NT2/D1 (cell line): ENCODE measurements around the gene SLIT1.

Source experiments
- DNase-seq: peaks from one replicate; pipeline ENCODE4 v3.0.0-alpha.2; 2011; ENCODE audit warnings: low read depth, low spot score
- H3K27me3 ChIP-seq: 2 replicates; pipeline ENCODE4 v1.6.0; 2011; ENCODE audit warnings: mild to moderate bottlenecking; ENCODE audit not compliant: insufficient read length, insufficient read depth
- H3K36me3 ChIP-seq: 2 replicates; pipeline ENCODE4 v1.6.1; 2011; ENCODE audit warnings: mild to moderate bottlenecking, low read length, mixed read lengths; ENCODE audit not compliant: insufficient read depth, insufficient read length
- H3K4me1 ChIP-seq: 2 replicates; pipeline ENCODE4 v1.5.1; 2011; ENCODE audit not compliant: insufficient read depth, insufficient read length
- H3K4me3 ChIP-seq: 2 replicates; pipeline ENCODE4 v1.5.1; 2011; ENCODE audit warnings: low read depth; ENCODE audit not compliant: insufficient read length
- H3K9ac ChIP-seq: 2 replicates; pipeline ENCODE4 v1.6.0; 2011; ENCODE audit warnings: low read depth; ENCODE audit not compliant: insufficient read length
- H3K9me3 ChIP-seq: 2 replicates; pipeline ENCODE4 v1.5.1; 2011; ENCODE audit warnings: mild to moderate bottlenecking, low read length; ENCODE audit not compliant: insufficient read depth
- SUZ12 ChIP-seq: IDR thresholded peaks from 2 replicates; pipeline ENCODE4 v1.6.1; 2011; ENCODE audit not compliant: insufficient read length, insufficient read depth; ENCODE audit errors: extremely low read depth
- YY1 ChIP-seq: IDR thresholded peaks from 2 replicates; pipeline ENCODE4 v1.6.1; 2011; ENCODE audit not compliant: insufficient read length, insufficient read depth
- ZNF274 ChIP-seq: IDR thresholded peaks from 2 replicates; pipeline ENCODE4 v1.6.1; 2011; ENCODE audit warnings: mild to moderate bottlenecking, low read depth, low read length

Gene SLIT1

GRCh38 chr10:97157578-97158095 is 28.1 kb downstream of the SLIT1 start:
- Histone ChIP-seq H3K9ac (no peak overlapping the region), H3K27me3 (no peaks in the 10 kb centered on the region)
- TF ChIP-seq YY1 (no peak), ZNF274 (no peak), SUZ12 (no peak)

GRCh38 chr10:97154781-97155180 is 31.0 kb downstream of the SLIT1 start:
- no peak overlapping the region for H3K4me3 ChIP-seq
- DNase-seq = no peak
- H3K36me3 ChIP-seq = no peaks in the 10 kb centered on the region
- H3K9me3 ChIP-seq = no peaks in the 10 kb centered on the region
- TF ChIP-seq ZNF274 (no peak), SUZ12 (no peak), YY1 (no peak)
- peaks cover 2% of the 10 kb centered on the region for H3K4me1 ChIP-seq
- H3K27me3 ChIP-seq = no peaks in the 10 kb centered on the region
- no peak overlapping the region for H3K9ac ChIP-seq

More at GRCh38 chr10:97157578-97158095, 28.1 kb downstream of the SLIT1 start:
- H3K4me3 ChIP-seq = no peak overlapping the region
- no peaks in the 10 kb centered on the region for H3K4me1 ChIP-seq
- DNase-seq = no peak
- no peaks in the 10 kb centered on the region for H3K36me3 ChIP-seq
- H3K9me3 ChIP-seq = no peaks in the 10 kb centered on the region

GRCh38 chr10:97154162-97154561 is 31.6 kb downstream of the SLIT1 start:
- Histone ChIP-seq H3K9me3 (no peaks in the 10 kb centered on the region), H3K4me1 (peaks cover 2% of the 10 kb centered on the region), H3K9ac (no peak overlapping the region), H3K36me3 (no peaks in the 10 kb centered on the region), H3K4me3 (no peak overlapping the region), H3K27me3 (no peaks in the 10 kb centered on the region)
- DNase-seq = no peak
- TF ChIP-seq SUZ12 (no peak), YY1 (no peak), ZNF274 (no peak)

- Histone ChIP-seq H3K4me3 (no peak overlapping the region), H3K9ac (no peak overlapping the region), H3K9me3 (no peaks in the 10 kb centered on the region), H3K36me3 (no peaks in the 10 kb centered on the region), H3K4me1 (peaks cover 2% of the 10 kb centered on the region), H3K27me3 (no peaks in the 10 kb centered on the region)
- no peak for DNase-seq
- TF ChIP-seq SUZ12 = no peak
- no peak for TF ChIP-seq ZNF274
- no peak for TF ChIP-seq YY1
These were observed 32.4 kb downstream of the SLIT1 start for GRCh38 chr10:97153270-97153850.

GRCh38 chr10:97151307-97151914 is 34.3 kb downstream of the SLIT1 start:
- TF ChIP-seq SUZ12 (no peak), YY1 (no peak), ZNF274 (no peak)

GRCh38 chr10:97150616-97151015 is 35.1 kb downstream of the SLIT1 start:
- Histone ChIP-seq H3K9ac (no peak overlapping the region), H3K4me1 (peaks cover 2% of the 10 kb centered on the region), H3K27me3 (no peaks in the 10 kb centered on the region), H3K36me3 (no peaks in the 10 kb centered on the region), H3K4me3 (no peak overlapping the region), H3K9me3 (no peaks in the 10 kb centered on the region)
- TF ChIP-seq SUZ12 = no peak
- TF ChIP-seq ZNF274 = no peak
- no peak for TF ChIP-seq YY1
- DNase-seq = no peak

More at GRCh38 chr10:97151307-97151914, 34.3 kb downstream of the SLIT1 start:
- Histone ChIP-seq H3K4me3 (no peak overlapping the region), H3K4me1 (peaks cover 2% of the 10 kb centered on the region), H3K27me3 (no peaks in the 10 kb centered on the region), H3K9me3 (no peaks in the 10 kb centered on the region), H3K9ac (no peak overlapping the region), H3K36me3 (no peaks in the 10 kb centered on the region)
- no peak for DNase-seq

GRCh38 chr10:97150013-97150595 is 35.7 kb downstream of the SLIT1 start:
- H3K9ac ChIP-seq = no peak overlapping the region
- peaks cover 2% of the 10 kb centered on the region for H3K4me1 ChIP-seq
- H3K36me3 ChIP-seq = no peaks in the 10 kb centered on the region
- DNase-seq = no peak
- TF ChIP-seq ZNF274 = no peak
- TF ChIP-seq SUZ12 = no peak
- TF ChIP-seq YY1 = no peak
- H3K27me3 ChIP-seq = no peaks in the 10 kb centered on the region
- H3K4me3 ChIP-seq = no peak overlapping the region
- H3K9me3 ChIP-seq = no peaks in the 10 kb centered on the region
